Thymus (tissue), 11 donors: ENCODE data around the gene HDAC4. TPM values are rescaled to one million over a fixed set of nuclear protein-coding genes. Genes with fewer than 3 reads are reported as not detected.

Source experiments
- DNase-seq, 9 donors: peaks; one replicate each; pipeline ENCODE4 v3.0.0-alpha.2; 2013; ENCODE audit warnings: low spot score in 9 of 9, low read depth in 6 of 9, missing footprints in 1 of 9
- H3K27ac ChIP-seq, 2 donors: one replicate each; pipeline ENCODE4 v1.5.1; 2013; ENCODE audit warnings: control low read depth in 1 of 2, low read depth in 1 of 2, low read length in 1 of 2, mild to moderate bottlenecking in 1 of 2, moderate library complexity in 1 of 2
- H3K27me3 ChIP-seq, 2 donors: one replicate each; pipeline ENCODE4 v1.5.1; 2013; ENCODE audit warnings: low read length in 1 of 2; ENCODE audit not compliant: control insufficient read depth in 2 of 2, insufficient read depth in 1 of 2
- H3K36me3 ChIP-seq, 2 donors: one replicate each; pipeline ENCODE4 v1.5.1; 2013; ENCODE audit warnings: low read length in 1 of 2, mild to moderate bottlenecking in 1 of 2, moderate library complexity in 1 of 2; ENCODE audit not compliant: control insufficient read depth in 2 of 2, insufficient read depth in 2 of 2
- H3K4me1 ChIP-seq, 2 donors: one replicate each; pipeline ENCODE4 v1.5.1; 2013; ENCODE audit warnings: low read length in 2 of 2; ENCODE audit not compliant: control insufficient read depth in 2 of 2, insufficient read depth in 2 of 2
- H3K4me3 ChIP-seq, 2 donors: one replicate each; pipeline ENCODE4 v1.5.1; 2013; ENCODE audit warnings: low read length in 2 of 2, control low read depth in 1 of 2, mild to moderate bottlenecking in 1 of 2
- H3K9me3 ChIP-seq, 2 donors: one replicate each; pipeline ENCODE4 v1.5.1; 2013; ENCODE audit warnings: low read length in 1 of 2, mild to moderate bottlenecking in 1 of 2; ENCODE audit not compliant: control insufficient read depth in 2 of 2, insufficient read depth in 1 of 2
- WGBS: extraction: QIAGEN DNeasy Blood & Tissue Kit; methylation state at CpG from one replicate; pipeline ENCODE4 v1.1.7; 2013; 5-methylcytosine and 5-hydroxymethylcytosine counted together
- polyA plus RNA-seq: library from polyadenylated mRNA; stranded (reverse); fragments of 200-250 nt; gene quantifications from one replicate; pipeline ENCODE4 v1.2.3, GENCODE V29; 2013
- total RNA-seq: library from RNA; stranded (reverse); fragments of 120-200 nt; gene quantifications from one replicate; pipeline ENCODE4 v1.2.4, GENCODE V29; 2013
- donor health status: healthy.

HDAC4 gene
- total and polyA plus RNA-seq, 2 donors = 7.8 to 17.9 TPM

GRCh38 chr2:239047420-239047819, 353.4 kb downstream of the HDAC4 start:
- Histone ChIP-seq H3K36me3 (peaks cover 14 to 15% of the 10 kb centered on the region in 2 donors), H3K27me3 (no peaks in the 10 kb centered on the region), H3K4me1 (no peaks in the 10 kb centered on the region), H3K9me3 (no peaks in the 10 kb centered on the region), H3K27ac (no peak overlapping the region), H3K4me3 (no peak overlapping the region)
- DNase-seq = no peak
- 98% methylated on average over 8 of the region's 8 CpGs for WGBS

DNA sequence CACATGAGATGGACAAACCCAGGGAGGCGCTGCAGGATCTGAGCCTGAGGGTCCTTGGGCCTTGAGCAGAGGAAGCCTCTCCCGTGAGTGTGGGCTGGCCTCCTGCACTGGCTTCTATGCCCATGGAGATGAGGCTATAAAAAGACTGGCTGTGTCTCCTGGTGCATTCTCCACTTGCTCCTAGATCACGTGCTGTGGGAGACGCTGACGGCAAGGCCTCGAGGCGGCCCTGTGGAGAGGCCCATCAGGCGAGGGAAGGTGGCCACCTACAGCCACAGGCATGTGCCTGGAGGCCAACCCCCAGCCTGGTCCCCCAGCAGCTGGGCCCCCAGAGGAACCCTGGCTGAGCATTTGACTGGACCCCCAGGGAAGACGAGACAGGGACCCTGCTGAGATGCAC, 354.0 kb downstream of the HDAC4 start:
- Histone ChIP-seq H3K36me3 (peaks cover 8 to 9% of the 10 kb centered on the region in 2 donors), H3K9me3 (no peaks in the 10 kb centered on the region), H3K27ac (no peak overlapping the region), H3K4me3 (no peak overlapping the region), H3K4me1 (no peaks in the 10 kb centered on the region), H3K27me3 (no peaks in the 10 kb centered on the region)
- WGBS = 98% methylated on average over 9 of the region's 9 CpGs
- no peak for DNase-seq

DNA sequence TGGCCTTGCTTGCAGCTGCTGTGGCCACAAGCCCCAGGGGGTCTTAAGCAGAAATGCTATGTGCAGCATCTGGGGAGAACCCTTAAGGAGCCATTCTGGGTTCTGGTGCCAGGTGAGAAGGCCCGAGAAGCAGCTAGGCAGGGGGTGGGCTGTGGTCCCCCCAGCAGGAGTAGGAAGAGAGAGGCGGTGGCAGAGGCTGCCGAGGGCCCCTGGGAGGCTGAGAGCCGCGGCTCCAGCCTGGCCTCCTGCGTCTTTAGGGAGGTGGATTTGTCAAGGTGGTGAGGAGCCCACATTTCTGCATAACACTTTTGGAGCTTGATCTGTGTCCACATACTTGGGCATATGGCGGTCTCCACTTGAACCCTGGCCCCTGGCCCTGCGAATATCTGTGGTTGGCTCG, 356.5 kb downstream of the HDAC4 start:
- DNase-seq = no peak
- Histone ChIP-seq H3K4me3 (no peak overlapping the region), H3K4me1 (no peaks in the 10 kb centered on the region), H3K27ac (no peak overlapping the region), H3K27me3 (no peaks in the 10 kb centered on the region), H3K36me3 (peaks cover 0 to 5% of the 10 kb centered on the region in 2 donors), H3K9me3 (no peaks in the 10 kb centered on the region)
- WGBS = 94% methylated on average over 9 of the region's 9 CpGs

DNA sequence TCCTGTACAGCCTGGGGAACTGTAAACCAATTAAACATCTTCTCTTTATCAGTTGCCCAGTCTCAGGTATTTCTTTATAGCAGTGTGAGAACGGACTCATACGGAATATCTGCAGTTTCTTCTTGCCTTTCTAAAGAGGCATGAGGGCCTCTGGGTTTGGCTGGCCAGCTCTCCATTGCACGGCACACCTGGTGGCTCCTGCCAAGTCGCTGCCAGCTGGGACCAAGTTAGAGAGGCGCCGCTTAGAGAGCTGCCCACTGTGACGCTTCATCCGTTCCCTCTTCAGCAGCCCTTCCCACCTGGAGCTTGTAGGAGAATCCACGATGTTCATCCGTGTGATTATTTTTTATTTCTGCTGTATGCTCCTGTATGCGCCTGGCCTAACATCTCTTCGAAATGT, 357.5 kb downstream of the HDAC4 start:
- 99% methylated on average over 12 of the region's 12 CpGs for WGBS
- Histone ChIP-seq H3K4me3 (no peak overlapping the region), H3K27me3 (no peaks in the 10 kb centered on the region), H3K4me1 (no peaks in the 10 kb centered on the region), H3K9me3 (no peaks in the 10 kb centered on the region), H3K27ac (no peak overlapping the region), H3K36me3 (peaks cover 0 to 2% of the 10 kb centered on the region in 2 donors)
- no peak for DNase-seq

DNA sequence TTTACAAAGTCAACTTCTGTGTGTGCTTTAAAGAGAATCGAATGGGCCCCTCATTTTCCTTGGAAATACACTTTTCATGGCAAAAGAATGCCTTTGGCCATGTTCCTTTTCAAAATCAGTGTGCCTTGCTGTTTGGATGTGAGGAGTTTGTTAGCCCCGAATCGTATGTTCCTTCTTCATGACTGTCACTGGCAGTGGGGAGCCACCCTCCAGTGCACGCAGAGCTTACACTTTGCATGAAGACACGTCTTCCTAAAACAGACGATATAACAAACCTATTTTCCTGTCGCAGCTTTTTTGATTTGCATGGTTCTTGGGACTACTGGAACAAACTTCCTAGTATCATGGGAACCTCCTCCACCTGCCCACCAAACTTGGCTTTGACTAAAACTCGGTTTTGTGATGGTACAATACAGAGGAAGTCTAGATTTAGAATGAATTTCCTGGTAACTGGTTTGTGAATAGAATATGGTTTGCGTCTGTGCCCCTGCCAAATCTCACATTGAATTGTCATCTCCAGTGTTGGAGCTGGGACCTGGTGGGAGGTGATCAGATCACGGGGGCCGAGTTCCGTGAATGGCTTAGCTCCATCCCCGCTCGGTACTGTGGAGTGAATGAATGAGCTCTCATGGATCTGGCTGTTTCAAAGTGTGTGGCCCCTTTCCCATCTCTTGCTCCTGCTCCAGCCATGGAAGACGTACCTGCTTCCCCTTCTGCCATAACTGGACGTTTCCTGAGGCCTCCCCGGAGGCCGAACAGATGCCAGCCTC, 358.1 kb downstream of the HDAC4 start:
- no peaks in the 10 kb centered on the region for H3K36me3 ChIP-seq

DNA sequence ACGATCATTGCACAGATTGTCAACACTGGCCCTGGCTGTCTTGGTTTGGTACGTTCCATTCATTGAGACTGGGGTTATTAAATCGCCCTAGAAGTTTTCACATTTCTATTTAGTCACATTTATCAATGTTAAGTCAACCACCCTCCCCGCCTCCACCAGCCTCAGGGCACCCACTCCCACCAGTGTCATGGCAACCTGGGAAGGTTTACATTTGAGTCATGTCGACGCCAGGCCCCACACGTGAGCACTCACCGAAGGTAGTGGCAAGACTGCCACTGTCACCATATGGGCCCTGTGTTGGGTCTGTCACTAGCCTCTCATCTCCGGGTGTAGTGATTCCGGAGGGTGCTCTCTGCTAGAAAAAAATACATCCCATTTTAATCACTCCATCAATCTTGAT, 358.8 kb downstream of the HDAC4 start:
- no peak overlapping the region for H3K4me3 ChIP-seq
- DNase-seq = no peak
- WGBS = 97% methylated on average over 10 of the region's 10 CpGs
- no peaks in the 10 kb centered on the region for H3K36me3 ChIP-seq
- H3K4me1 ChIP-seq = no peaks in the 10 kb centered on the region
- no peak overlapping the region for H3K27ac ChIP-seq
- H3K9me3 ChIP-seq = no peaks in the 10 kb centered on the region
- H3K27me3 ChIP-seq = no peaks in the 10 kb centered on the region

More for the DNA sequence above, 358.1 kb downstream of the HDAC4 start:
- Histone ChIP-seq H3K9me3 (no peaks in the 10 kb centered on the region), H3K27me3 (no peaks in the 10 kb centered on the region), H3K27ac (no peak overlapping the region), H3K4me1 (no peaks in the 10 kb centered on the region), H3K4me3 (no peak overlapping the region)
- DNase-seq = no peak
- 85% methylated on average over 18 of the region's 18 CpGs for WGBS

- no peak for DNase-seq
- Histone ChIP-seq H3K27me3 (no peaks in the 10 kb centered on the region), H3K4me3 (no peak overlapping the region), H3K27ac (no peak overlapping the region), H3K9me3 (no peaks in the 10 kb centered on the region), H3K4me1 (no peaks in the 10 kb centered on the region), H3K36me3 (no peaks in the 10 kb centered on the region)
- WGBS = 86% methylated on average over 14 of the region's 14 CpGs
These were observed 359.8 kb downstream of the HDAC4 start for GRCh38 chr2:239041062-239041461.

DNA sequence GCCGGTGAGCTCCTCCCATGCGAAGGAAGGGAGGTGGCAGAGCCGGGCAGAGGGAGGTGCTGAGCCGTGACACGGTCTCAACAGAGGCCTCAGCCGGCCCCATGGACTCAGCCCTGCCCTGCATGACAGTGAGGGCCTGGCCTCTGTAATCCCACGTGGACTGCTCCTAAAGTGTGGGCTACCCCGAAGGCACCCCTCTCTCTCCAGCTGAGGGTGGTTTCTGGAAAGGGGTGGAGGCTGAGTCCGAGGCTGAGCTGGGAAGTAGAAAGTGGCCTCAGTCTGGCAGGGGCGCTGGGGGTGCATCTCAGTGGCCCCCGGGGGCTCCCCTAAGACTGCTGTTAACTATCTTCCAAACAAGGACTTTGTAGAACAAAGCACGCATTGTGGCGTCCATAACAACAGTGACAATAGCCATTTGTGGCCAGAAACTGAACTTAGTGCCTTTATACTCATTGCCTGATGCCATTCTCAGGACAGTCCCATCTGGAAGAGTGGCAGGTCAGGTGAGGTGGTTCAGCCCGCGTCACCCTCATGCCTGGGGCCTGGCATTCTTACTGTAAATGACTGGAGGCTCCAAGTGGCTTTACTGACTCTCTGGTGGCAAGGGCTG, 360.6 kb downstream of the HDAC4 start:
- H3K4me3 ChIP-seq = no peak overlapping the region

DNA sequence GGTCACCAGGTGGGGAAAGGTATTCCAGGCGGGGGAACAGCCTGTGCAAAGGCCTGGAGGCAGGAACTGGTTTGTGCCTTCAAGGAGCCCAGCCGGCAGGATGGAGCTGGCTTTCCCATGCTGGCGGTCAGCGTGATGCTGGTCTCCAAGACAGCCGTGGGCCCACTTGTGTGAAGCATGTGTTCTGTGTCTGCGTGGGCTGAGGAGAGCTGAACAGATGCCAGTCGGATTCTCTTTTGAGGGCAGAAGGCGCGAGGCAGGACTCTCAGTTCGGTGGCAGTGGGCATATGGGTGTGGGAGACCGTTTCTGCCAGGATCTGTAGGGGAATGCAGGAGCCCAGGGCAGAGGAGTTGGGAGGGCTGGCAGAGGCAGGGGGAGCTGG, 361.4 kb downstream of the HDAC4 start:
- WGBS = 89% methylated on average over 11 of the region's 11 CpGs
- Histone ChIP-seq H3K4me3 (no peak overlapping the region), H3K27ac (no peak overlapping the region)

More for the DNA sequence above, 360.6 kb downstream of the HDAC4 start:
- Histone ChIP-seq H3K27ac (no peak overlapping the region), H3K9me3 (no peaks in the 10 kb centered on the region), H3K36me3 (no peaks in the 10 kb centered on the region), H3K4me1 (no peaks in the 10 kb centered on the region), H3K27me3 (no peaks in the 10 kb centered on the region)
- no peak for DNase-seq
- 91% methylated on average over 15 of the region's 15 CpGs for WGBS

More for the DNA sequence above, 361.4 kb downstream of the HDAC4 start:
- H3K9me3 ChIP-seq = no peaks in the 10 kb centered on the region
- no peak for DNase-seq
- peaks cover 0 to 5% of the 10 kb centered on the region in 2 donors for H3K27me3 ChIP-seq
- H3K4me1 ChIP-seq = no peaks in the 10 kb centered on the region
- no peaks in the 10 kb centered on the region for H3K36me3 ChIP-seq
